GM18508 (cell line): ENCODE data around the gene KRTDAP.

Experiments
- ATAC-seq: cut with Tn5 transposase; IDR thresholded peaks from one replicate; pipeline ENCODE4 v1.9.1; 2021; ENCODE audit warnings: moderate number of reproducible peaks; ENCODE audit not compliant: insufficient read depth, unreplicated experiment

Gene KRTDAP

GRCh38 chr19:35490364-35490763 lies at the start of gene KRTDAP:
KRTDAP (minus strand) TSS chr19:35490464; CDS start chr19:35490442, 22 bp downstream.
- no peak for ATAC-seq

- ATAC-seq: no peak
Observed at GRCh38 chr19:35539850-35540249, 49.6 kb upstream of the KRTDAP start.

- no peak for ATAC-seq
Observed at GRCh38 chr19:35539314-35539713, 49.0 kb upstream of the KRTDAP start.

- ATAC-seq: no peak
Observed at GRCh38 chr19:35534803-35535480, 44.7 kb upstream of the KRTDAP start.

GRCh38 chr19:35533822-35534392 lies 43.6 kb upstream of the KRTDAP start:
- ATAC-seq: no peak

- ATAC-seq: no peak
Observed at GRCh38 chr19:35533201-35533821, 43.0 kb upstream of the KRTDAP start, which contains the start of gene GAPDHS. GAPDHS (plus strand) TSS chr19:35533456; CDS start chr19:35533528, 72 bp downstream.

GRCh38 chr19:35531291-35531690 lies 41.0 kb upstream of the KRTDAP start:
- no peak for ATAC-seq

- ATAC-seq: no peak
Observed at GRCh38 chr19:35529241-35530218, 39.3 kb upstream of the KRTDAP start.

GRCh38 chr19:35528218-35529038 lies 38.2 kb upstream of the KRTDAP start, which contains the start of gene SBSN:
SBSN (minus strand) TSS chr19:35528311; CDS start chr19:35528281, 30 bp downstream.
- ATAC-seq: no peak

GRCh38 chr19:35525873-35526272 lies 35.6 kb upstream of the KRTDAP start:
- ATAC-seq: no peak

GRCh38 chr19:35524181-35524837 lies 34.0 kb upstream of the KRTDAP start:
- no peak for ATAC-seq

GRCh38 chr19:35522745-35523327 lies 32.6 kb upstream of the KRTDAP start:
- ATAC-seq: no peak

- ATAC-seq: no peak
Observed at GRCh38 chr19:35521124-35521743, 31.0 kb upstream of the KRTDAP start.

- ATAC-seq: no peak
Observed at GRCh38 chr19:35519291-35519690, 29.0 kb upstream of the KRTDAP start.

GRCh38 chr19:35518313-35518712 lies 28.0 kb upstream of the KRTDAP start:
- ATAC-seq: no peak

- ATAC-seq: no peak
Observed at GRCh38 chr19:35517342-35517741, 27.1 kb upstream of the KRTDAP start.

GRCh38 chr19:35516310-35516709 lies 26.0 kb upstream of the KRTDAP start:
- ATAC-seq: no peak

GRCh38 chr19:35514282-35514809 lies 24.1 kb upstream of the KRTDAP start:
- ATAC-seq: no peak
